Effector memory CD4-positive, alpha-beta T cell (primary cell): ENCODE data around the gene CCDC186.

ENCODE experiments used
- DNase-seq, 3 donors: peaks; one replicate each; pipeline ENCODE4 v3.0.0-alpha.2; 2020
- H3K27ac ChIP-seq: 2 replicates; pipeline ENCODE4 v1.7.0; 2013; ENCODE audit warnings: mild to moderate bottlenecking, low read length, moderate library complexity; ENCODE audit not compliant: insufficient read depth, poor library complexity, severe bottlenecking
- H3K27me3 ChIP-seq: replicated peaks from 2 replicates; pipeline ENCODE4 v1.7.0; 2013; ENCODE audit warnings: mild to moderate bottlenecking, low read length; ENCODE audit not compliant: insufficient read depth, control insufficient read depth, poor library complexity, severe bottlenecking
- H3K36me3 ChIP-seq: 2 replicates; pipeline ENCODE4 v1.7.0; 2013; ENCODE audit warnings: mild to moderate bottlenecking, low read length, moderate library complexity; ENCODE audit not compliant: control insufficient read depth, insufficient read depth
- H3K4me1 ChIP-seq: 2 replicates; pipeline ENCODE4 v1.7.0; 2013; ENCODE audit warnings: low read length, mild to moderate bottlenecking; ENCODE audit not compliant: control insufficient read depth, insufficient read depth, poor library complexity, severe bottlenecking
- H3K4me3 ChIP-seq: 2 replicates; pipeline ENCODE4 v1.7.0; 2013; ENCODE audit warnings: low read length, low read depth, mild to moderate bottlenecking; ENCODE audit not compliant: insufficient read depth, poor library complexity, severe bottlenecking
- H3K9me3 ChIP-seq: 2 replicates; pipeline ENCODE4 v1.7.0; 2013; ENCODE audit warnings: mild to moderate bottlenecking, low read length, moderate library complexity; ENCODE audit not compliant: control insufficient read depth

Gene CCDC186

DNA sequence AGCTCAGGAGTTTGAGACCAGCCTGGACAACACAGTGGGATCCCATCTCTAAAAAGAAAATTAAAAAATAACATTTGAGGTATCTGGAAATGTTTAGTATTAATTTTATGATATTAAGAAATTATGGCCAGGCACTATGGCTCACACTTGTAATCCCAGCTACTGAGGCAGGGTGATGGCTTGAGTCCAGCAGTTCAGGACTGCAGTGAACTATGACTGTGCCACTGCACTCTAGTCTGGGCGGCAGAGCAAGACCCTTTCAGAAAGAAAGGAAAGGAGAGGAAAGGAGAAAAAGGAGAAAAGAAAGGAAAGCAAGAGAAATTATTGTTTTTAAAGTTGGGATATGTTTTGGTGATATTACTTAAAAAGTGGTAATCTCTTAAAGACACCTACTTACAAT is 2.5 kb upstream of the CCDC186 start:
- no peak overlapping the region for H3K4me3 ChIP-seq
- H3K36me3 ChIP-seq: no peaks in the 10 kb centered on the region
- DNase-seq: no peak
- no peak overlapping the region for H3K27ac ChIP-seq
- H3K4me1 ChIP-seq: peaks cover 7% of the 10 kb centered on the region
- no peaks in the 10 kb centered on the region for H3K27me3 ChIP-seq
- no peaks in the 10 kb centered on the region for H3K9me3 ChIP-seq

DNA sequence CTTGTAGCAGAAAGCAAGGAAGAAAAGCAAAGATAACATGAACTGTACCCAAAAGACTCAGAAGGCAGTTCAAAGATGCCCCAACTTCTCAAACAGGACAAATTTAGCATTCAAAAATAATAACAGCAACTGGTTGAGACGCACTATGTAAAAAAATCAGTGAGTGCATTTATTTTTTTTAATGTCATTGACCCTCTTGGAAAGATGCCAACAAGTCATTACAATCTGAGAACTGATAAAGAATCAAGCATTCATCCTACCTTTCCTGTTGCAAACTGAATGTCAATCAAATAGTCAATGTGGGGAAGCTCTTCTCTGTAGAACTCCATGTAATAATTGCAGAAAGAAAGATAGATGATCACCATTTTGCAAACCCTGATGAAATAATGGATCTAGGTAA is 1.7 kb upstream of the CCDC186 start:
- no peaks in the 10 kb centered on the region for H3K9me3 ChIP-seq
- H3K4me1 ChIP-seq: peaks cover 7% of the 10 kb centered on the region
- H3K27me3 ChIP-seq: no peaks in the 10 kb centered on the region
- H3K36me3 ChIP-seq: no peaks in the 10 kb centered on the region
- no peak overlapping the region for H3K27ac ChIP-seq
- no peak overlapping the region for H3K4me3 ChIP-seq
- DNase-seq: no peak

GRCh38 chr10:114174695-114175188 is 739 bp upstream of the CCDC186 start:
- Histone ChIP-seq H3K27me3 (no peaks in the 10 kb centered on the region), H3K27ac (peak overlapping the region; percentile 81), H3K4me1 (peaks cover 7% of the 10 kb centered on the region), H3K36me3 (no peaks in the 10 kb centered on the region), H3K4me3 (peak overlapping the region; percentile 89), H3K9me3 (no peaks in the 10 kb centered on the region)
- DNase-seq: no peak

GRCh38 chr10:114173603-114173920 is 441 bp downstream of the CCDC186 start:
- no peaks in the 10 kb centered on the region for H3K36me3 ChIP-seq
- no peak for DNase-seq
- peaks cover 7% of the 10 kb centered on the region for H3K4me1 ChIP-seq
- no peaks in the 10 kb centered on the region for H3K9me3 ChIP-seq
- H3K4me3 ChIP-seq: peak overlapping the region; percentile 89
- peak overlapping the region; percentile 81 for H3K27ac ChIP-seq
- H3K27me3 ChIP-seq: no peaks in the 10 kb centered on the region

DNA sequence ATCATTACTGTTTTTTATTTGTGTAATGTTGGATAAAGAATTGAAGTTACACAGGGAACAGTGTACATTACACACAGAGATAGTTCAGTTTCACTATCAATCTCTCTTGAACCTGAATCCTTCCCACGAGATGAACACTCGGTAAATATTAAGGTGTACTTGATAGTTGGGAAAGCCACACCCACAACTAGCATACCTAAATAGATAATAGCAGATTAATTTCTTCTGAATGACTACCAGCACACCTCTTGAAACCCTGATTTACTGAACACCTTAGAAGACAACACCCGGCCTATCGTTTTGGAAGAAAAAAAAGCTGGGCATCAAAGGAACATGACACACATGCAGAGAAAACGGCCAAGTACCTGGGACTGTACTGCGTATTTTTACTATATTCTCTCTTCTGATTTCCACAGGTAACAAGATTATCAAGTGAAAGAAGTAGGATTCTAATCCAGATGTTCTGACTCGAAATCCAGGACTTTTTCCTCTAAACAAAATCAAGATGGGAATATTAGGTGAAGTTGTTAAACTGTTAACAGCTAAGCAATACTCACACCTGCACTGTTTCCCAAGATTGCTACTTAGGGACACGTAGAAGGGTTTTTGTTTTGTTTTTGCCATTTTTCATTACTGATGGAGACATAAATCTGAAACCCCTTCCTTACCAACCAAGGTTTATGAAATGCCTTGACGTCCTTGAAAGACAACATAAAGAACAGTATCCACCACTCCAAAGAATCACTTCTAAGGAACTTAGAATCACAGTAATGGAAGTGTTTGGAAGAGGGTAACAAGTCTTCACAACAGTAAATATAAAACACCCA is 1.0 kb downstream of the CCDC186 start:
- no peaks in the 10 kb centered on the region for H3K9me3 ChIP-seq

DNA sequence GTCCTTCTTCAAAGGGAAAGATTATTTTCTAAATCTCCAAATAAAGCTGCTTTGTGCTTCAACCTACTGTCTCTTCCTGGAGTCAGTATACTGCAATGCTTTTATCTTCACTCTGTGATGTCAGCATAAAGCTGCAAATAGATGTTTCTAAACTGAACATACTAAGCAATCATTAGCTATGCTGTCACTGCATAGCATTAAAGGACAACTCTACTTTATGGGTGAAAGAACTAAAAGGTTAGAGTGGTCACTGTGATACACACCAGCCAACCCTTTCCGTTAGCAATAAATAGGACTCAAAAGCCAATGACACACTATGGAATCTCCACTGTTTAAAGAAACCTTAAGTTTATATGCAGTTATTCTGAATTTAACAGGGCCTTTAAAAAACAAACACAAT is 1.8 kb downstream of the CCDC186 start:
- no peaks in the 10 kb centered on the region for H3K27me3 ChIP-seq
- H3K4me3 ChIP-seq: peak overlapping the region; percentile 89
- no peaks in the 10 kb centered on the region for H3K36me3 ChIP-seq
- no peaks in the 10 kb centered on the region for H3K9me3 ChIP-seq
- DNase-seq: no peak
- no peak overlapping the region for H3K27ac ChIP-seq
- peaks cover 7% of the 10 kb centered on the region for H3K4me1 ChIP-seq

More for the DNA sequence above, 1.0 kb downstream of the CCDC186 start:
- peak overlapping the region; percentile 89 for H3K4me3 ChIP-seq
- H3K27me3 ChIP-seq: no peaks in the 10 kb centered on the region
- H3K27ac ChIP-seq: peak overlapping the region; percentile 81
- no peak for DNase-seq
- no peaks in the 10 kb centered on the region for H3K36me3 ChIP-seq
- peaks cover 7% of the 10 kb centered on the region for H3K4me1 ChIP-seq

DNA sequence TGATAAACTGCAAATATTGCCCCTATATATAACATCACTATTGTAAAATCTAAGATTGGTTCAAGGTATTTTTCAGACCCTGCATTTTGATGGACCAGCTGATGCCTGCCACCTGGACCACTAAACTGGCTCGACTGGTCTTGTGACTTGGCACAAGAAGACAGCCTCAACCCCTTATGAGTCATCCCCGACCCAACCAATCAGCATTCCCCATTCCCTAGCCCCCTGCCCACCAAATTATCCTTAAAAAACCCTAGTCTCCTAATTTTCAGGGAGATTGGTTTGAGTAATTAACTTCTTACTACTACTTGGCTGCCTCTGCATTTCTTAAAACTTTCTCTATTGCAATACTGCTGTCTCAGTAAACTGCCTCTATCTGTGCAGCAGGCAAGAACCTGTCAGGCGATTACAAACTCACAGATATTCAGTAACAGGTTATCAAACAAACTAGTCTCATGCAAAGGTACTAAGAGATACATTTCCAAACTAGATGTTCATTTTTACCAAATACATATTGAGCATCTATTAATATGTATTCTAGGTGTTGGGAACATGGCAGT is 5.5 kb downstream of the CCDC186 start:
- DNase-seq: no peak
- Histone ChIP-seq H3K27me3 (no peaks in the 10 kb centered on the region), H3K4me3 (no peak overlapping the region), H3K36me3 (no peaks in the 10 kb centered on the region), H3K27ac (no peak overlapping the region), H3K9me3 (no peaks in the 10 kb centered on the region), H3K4me1 (no peaks in the 10 kb centered on the region)

- Histone ChIP-seq H3K36me3 (peaks cover 3% of the 10 kb centered on the region), H3K9me3 (no peaks in the 10 kb centered on the region), H3K4me1 (no peaks in the 10 kb centered on the region), H3K4me3 (no peak overlapping the region), H3K27ac (no peak overlapping the region), H3K27me3 (no peaks in the 10 kb centered on the region)
- DNase-seq: no peak
These were observed 6.0 kb downstream of the CCDC186 start for GRCh38 chr10:114167985-114168384.

- no peak for DNase-seq
- no peaks in the 10 kb centered on the region for H3K27me3 ChIP-seq
These were observed 7.5 kb downstream of the CCDC186 start for GRCh38 chr10:114166494-114166893.

DNA sequence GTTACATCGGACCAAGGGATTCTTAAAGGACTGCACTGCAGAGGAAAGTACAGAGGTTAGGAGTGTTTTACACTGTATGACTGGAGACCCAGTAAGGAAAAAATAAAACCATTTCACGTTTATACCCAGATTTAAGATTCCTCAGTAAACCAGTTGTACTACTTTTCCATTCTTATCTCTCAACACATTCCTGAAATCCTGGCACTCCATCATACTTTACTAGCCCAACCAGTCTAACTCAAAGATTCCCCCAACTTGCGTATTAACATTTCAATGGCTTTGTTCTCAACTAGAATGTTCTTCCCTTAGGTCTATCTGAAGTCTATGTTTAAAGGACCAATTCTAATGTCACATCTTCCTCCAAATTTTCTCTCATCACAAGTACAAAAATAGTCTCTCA is 8.0 kb downstream of the CCDC186 start:
- Histone ChIP-seq H3K4me3 (no peak overlapping the region), H3K27ac (no peak overlapping the region), H3K4me1 (no peaks in the 10 kb centered on the region), H3K36me3 (peaks cover 7% of the 10 kb centered on the region), H3K27me3 (no peaks in the 10 kb centered on the region), H3K9me3 (no peaks in the 10 kb centered on the region)
- no peak for DNase-seq

More at GRCh38 chr10:114166494-114166893, 7.5 kb downstream of the CCDC186 start:
- Histone ChIP-seq H3K4me3 (no peak overlapping the region), H3K4me1 (no peaks in the 10 kb centered on the region), H3K27ac (no peak overlapping the region), H3K36me3 (peaks cover 7% of the 10 kb centered on the region), H3K9me3 (no peaks in the 10 kb centered on the region)
